PC-9 (cell line): Measurements from ENCODE around the gene PRSS3. TPM values are rescaled to one million over a fixed set of nuclear protein-coding genes. Genes with fewer than 3 reads are reported as not detected.
"Not testable (repeated sequence)": the region's sequence is repeated elsewhere in the genome, so short reads cannot be mapped to it uniquely, and the experiment has no call there.

Experiments used
- BruUV-seq: library from RNA; stranded (reverse); fragments of 400-500 nt; replicated peaks from 2 replicates; lab custom pipeline; 2021; lab: Mats Ljungman, UMichigan
- CTCF ChIA-PET: fragments of 300-600 bp; sonication (Branson Sonifier 250); formaldehyde crosslinking; loops from one replicate; lab custom pipeline; 2022; ENCODE audit warnings: antibody characterized with exemption; lab: Charles Lee
- POLR2A ChIA-PET: fragments of 300-600 bp; sonication (Branson Sonifier 250); formaldehyde crosslinking; loops from one replicate; lab custom pipeline; 2022; ENCODE audit warnings: antibody characterized with exemption; ENCODE audit not compliant: unreplicated experiment; lab: Charles Lee
- DNase-seq, 2 experiments: peaks; one replicate each; pipeline versions ENCODE4 v3.0.0 to v3.0.0-alpha.2; 2015 to 2022; ENCODE audit warnings: mixed read lengths in 1 of 2
- H2AFZ ChIP-seq: fragments of 200-600 bp; sonication (generic); 2 replicates; pipeline ENCODE4 v1.8.1; 2017; ENCODE audit warnings: antibody characterized with exemption
- H3F3A ChIP-seq: fragments of 200-600 bp; sonication (generic); 2 replicates; pipeline ENCODE4 v1.8.1; 2017; ENCODE audit warnings: antibody characterized with exemption, mild to moderate bottlenecking, low read depth; ENCODE audit not compliant: insufficient read depth
- H3K27ac ChIP-seq: fragments of 200-600 bp; sonication (generic); 2 replicates; pipeline ENCODE4 v1.6.1; 2016; ENCODE audit warnings: mixed run types
- H3K27me3 ChIP-seq: fragments of 200-600 bp; sonication (generic); 2 replicates; pipeline ENCODE4 v1.6.1; 2016; ENCODE audit warnings: low read depth, mixed run types; ENCODE audit not compliant: insufficient read depth
- H3K36me3 ChIP-seq: fragments of 200-600 bp; sonication (generic); 2 replicates; pipeline ENCODE4 v1.6.1; 2016; ENCODE audit warnings: low read depth, mixed run types
- H3K4me1 ChIP-seq: fragments of 200-600 bp; sonication (generic); replicated peaks from 2 replicates; pipeline ENCODE4 v1.6.1; 2016; ENCODE audit warnings: mixed run types; ENCODE audit not compliant: insufficient read depth
- H3K4me2 ChIP-seq: fragments of 200-600 bp; sonication (generic); 2 replicates; pipeline ENCODE4 v1.6.1; 2017; ENCODE audit warnings: mixed run types
- H3K4me3 ChIP-seq: fragments of 200-600 bp; sonication (generic); 2 replicates; pipeline ENCODE4 v1.6.1; 2016; ENCODE audit warnings: mixed run types
- H3K79me2 ChIP-seq: fragments of 200-600 bp; sonication (generic); 2 replicates; pipeline ENCODE4 v1.6.1; 2017; ENCODE audit warnings: low read depth, mixed run types
- H3K9me2 ChIP-seq: fragments of 200-600 bp; sonication (generic); 2 replicates; pipeline ENCODE4 v1.8.1; 2017; ENCODE audit warnings: mild to moderate bottlenecking; ENCODE audit not compliant: insufficient read depth
- H3K9me3 ChIP-seq: fragments of 200-600 bp; sonication (generic); 2 replicates; pipeline ENCODE4 v1.8.1; 2016; ENCODE audit warnings: low read depth; ENCODE audit not compliant: insufficient read depth
- H4K20me1 ChIP-seq: fragments of 200-600 bp; sonication (generic); 2 replicates; pipeline ENCODE4 v1.8.1; 2017; ENCODE audit not compliant: insufficient read depth
- CTCF ChIP-seq: fragments of 200-600 bp; sonication (generic); conservative IDR thresholded peaks from 2 replicates; pipeline ENCODE4 v1.6.1; 2017; ENCODE audit warnings: mixed run types, antibody characterized with exemption, mild to moderate bottlenecking, moderate library complexity
- EZH2 ChIP-seq: fragments of 200-600 bp; sonication (generic); IDR thresholded peaks from 2 replicates; pipeline ENCODE4 v1.8.0; 2017; ENCODE audit warnings: antibody characterized with exemption, low read depth
- intact Hi-C: fragments of 100-400 bp; cut with micrococcal nuclease; formaldehyde crosslinking; loops from one replicate; pipeline ENCODE4 v1.10.0; 2022; ENCODE audit not compliant: unreplicated experiment
- total RNA-seq: library from RNA; stranded (reverse); gene quantifications from 2 replicates; pipeline ENCODE4 v1.2.3, GENCODE V29; 2021

PRSS3 gene
- total RNA-seq, 1 experiment from 2014 or later: 1.6 TPM

- peak in 1 of 2 experiments; percentile 80 for DNase-seq
- CTCF ChIA-PET: no interaction called here
- H3K27me3 ChIP-seq: no peaks in the 10 kb centered on the region
- peak overlapping the region; percentile 79 for H3K4me2 ChIP-seq
- H3F3A ChIP-seq: peaks cover 9% of the 10 kb centered on the region; the same call in 1 of the 2 replicates
- BruUV-seq: no TSS peak
- H3K79me2 ChIP-seq: peaks cover 46% of the 10 kb centered on the region
- peak overlapping the region; percentile 66; the same call in 1 of the 2 replicates for H3K4me3 ChIP-seq
- TF ChIP-seq EZH2 (no peak), CTCF (no peak)
- H3K9me3 ChIP-seq: no peaks in the 10 kb centered on the region
- H3K4me1 ChIP-seq: peaks cover 19% of the 10 kb centered on the region
- no peaks in the 10 kb centered on the region for H3K36me3 ChIP-seq
- POLR2A ChIA-PET: interaction anchor here (0.6 kb wide), 1 partner anchor 307 kb away, joined by 6 read pairs; no protein-coding TSS in a partner anchor
- no peak overlapping the region for H2AFZ ChIP-seq
- intact Hi-C loops: no loop called here
- peak overlapping the region; percentile 66 for H3K27ac ChIP-seq
- no peaks in the 10 kb centered on the region for H3K9me2 ChIP-seq
- H4K20me1 ChIP-seq: no peaks in the 10 kb centered on the region
Measured at GRCh38 chr9:33752130-33752637, 43.2 kb upstream of the PRSS3 start.

- BruUV-seq, H3K4me3 ChIP-seq, H3F3A ChIP-seq, intact Hi-C loops, H3K9me3 ChIP-seq, H2AFZ ChIP-seq, H4K20me1 ChIP-seq, H3K27me3 ChIP-seq, H3K36me3 ChIP-seq, H3K9me2 ChIP-seq, DNase-seq: not testable (repeated sequence)
- H3K4me2 ChIP-seq: peak overlapping the region; percentile 79
- H3K79me2 ChIP-seq: peaks cover 46% of the 10 kb centered on the region
- peak overlapping the region; percentile 66 for H3K27ac ChIP-seq
- CTCF ChIA-PET: interaction anchor here (1.0 kb wide), 1 partner anchor 26 kb away, joined by 4 read pairs; no protein-coding TSS in a partner anchor
- peaks cover 19% of the 10 kb centered on the region for H3K4me1 ChIP-seq
- POLR2A ChIA-PET: interaction anchor here (0.5 kb wide), 1 partner anchor 148 kb away, joined by 3 read pairs; no protein-coding TSS in a partner anchor
Measured at GRCh38 chr9:33752789-33753188, 42.6 kb upstream of the PRSS3 start.

- POLR2A ChIA-PET, H3K27me3 ChIP-seq, H3K9me3 ChIP-seq, H3K9me2 ChIP-seq, H3F3A ChIP-seq, H3K4me3 ChIP-seq, H3K36me3 ChIP-seq, CTCF ChIA-PET, DNase-seq, H3K4me2 ChIP-seq, intact Hi-C loops, H4K20me1 ChIP-seq, H2AFZ ChIP-seq, H3K27ac ChIP-seq, BruUV-seq, H3K4me1 ChIP-seq: not testable (repeated sequence)
- H3K79me2 ChIP-seq: peaks cover 38% of the 10 kb centered on the region
Measured at GRCh38 chr9:33759648-33760047, 35.7 kb upstream of the PRSS3 start.

- H3K4me2 ChIP-seq: no peak overlapping the region
- peaks cover 12% of the 10 kb centered on the region for H3F3A ChIP-seq
- POLR2A ChIA-PET: no interaction called here
- no peaks in the 10 kb centered on the region for H3K27me3 ChIP-seq
- intact Hi-C loops: no loop called here
- H3K4me3 ChIP-seq: no peak overlapping the region
- DNase-seq: no peak
- H3K27ac ChIP-seq: peak overlapping the region; percentile 34; the same call in 1 of the 2 replicates
- no peaks in the 10 kb centered on the region for H3K9me2 ChIP-seq
- H2AFZ ChIP-seq: no peak overlapping the region
- peaks cover 11% of the 10 kb centered on the region for H3K4me1 ChIP-seq
- no peaks in the 10 kb centered on the region for H4K20me1 ChIP-seq
- no peaks in the 10 kb centered on the region for H3K36me3 ChIP-seq
- no peaks in the 10 kb centered on the region for H3K9me3 ChIP-seq
- CTCF ChIA-PET: no interaction called here
- peaks cover 13% of the 10 kb centered on the region; the same call in 1 of the 2 replicates for H3K79me2 ChIP-seq
- BruUV-seq: no TSS peak
- TF ChIP-seq EZH2: no peak
- no peak for TF ChIP-seq CTCF
Measured at GRCh38 chr9:33762343-33762742, 33.0 kb upstream of the PRSS3 start.

GRCh38 chr9:33763709-33764108 is 31.7 kb upstream of the PRSS3 start:
- intact Hi-C loops, H3K4me3 ChIP-seq, H3K9me3 ChIP-seq, H2AFZ ChIP-seq, BruUV-seq, CTCF ChIA-PET, H3K27me3 ChIP-seq, H4K20me1 ChIP-seq, H3K36me3 ChIP-seq, H3K9me2 ChIP-seq, H3K4me2 ChIP-seq, POLR2A ChIA-PET: not testable (repeated sequence)
- peak overlapping the region; percentile 77 for H3K27ac ChIP-seq
- H3K4me1 ChIP-seq: peaks cover 11% of the 10 kb centered on the region
- H3K79me2 ChIP-seq: peaks cover 13% of the 10 kb centered on the region
- peaks cover 12% of the 10 kb centered on the region for H3F3A ChIP-seq
- peak in 1 of 2 experiments; percentile 57 for DNase-seq
